ENCODE data around the gene SLC25A21. TPM values are rescaled to one million over a fixed set of nuclear protein-coding genes. Genes with fewer than 3 reads are reported as not detected.
"Not testable (repeated sequence)": the region's sequence is repeated elsewhere in the genome, so short reads cannot be mapped to it uniquely, and the experiment has no call there.

SLC25A21 gene
- total RNA-seq, 2 donors from 2014 or later = not detected

- Mint-ChIP-seq H3K9me3 (peaks cover 18% of the 10 kb centered on the region), H3K27ac (no peak overlapping the region), H3K4me1 (no peaks in the 10 kb centered on the region), H3K4me3 (no peak overlapping the region), H3K36me3 (ENCODE audit: low read depth) (no peaks in the 10 kb centered on the region), H3K27me3 (no peaks in the 10 kb centered on the region)
- no peak for ATAC-seq (replicated peaks)
These were observed 292.1 kb downstream of the SLC25A21 start for GRCh38 chr14:36880276-36880675.

- no peak overlapping the region for H3K4me3 Mint-ChIP-seq
- H3K27ac Mint-ChIP-seq = no peak overlapping the region
- ATAC-seq (replicated peaks) = no peak
- no peaks in the 10 kb centered on the region for H3K4me1 Mint-ChIP-seq
- no peaks in the 10 kb centered on the region for H3K27me3 Mint-ChIP-seq
- H3K9me3 Mint-ChIP-seq = peaks cover 18% of the 10 kb centered on the region
- H3K36me3 Mint-ChIP-seq (ENCODE audit: low read depth) = no peaks in the 10 kb centered on the region
These were observed 292.8 kb downstream of the SLC25A21 start for GRCh38 chr14:36879558-36879957.

- H3K36me3 Mint-ChIP-seq (ENCODE audit: low read depth) = no peaks in the 10 kb centered on the region
- no peak for ATAC-seq (replicated peaks)
- H3K4me3 Mint-ChIP-seq = no peak overlapping the region
- H3K27me3 Mint-ChIP-seq = no peaks in the 10 kb centered on the region
- H3K4me1 Mint-ChIP-seq = no peaks in the 10 kb centered on the region
- H3K9me3 Mint-ChIP-seq = peaks cover 7% of the 10 kb centered on the region
- H3K27ac Mint-ChIP-seq = no peak overlapping the region
These were observed 297.8 kb downstream of the SLC25A21 start for GRCh38 chr14:36874396-36875138.

- no peaks in the 10 kb centered on the region for H3K4me1 Mint-ChIP-seq
- H3K4me3 Mint-ChIP-seq = no peak overlapping the region
- H3K36me3 Mint-ChIP-seq (ENCODE audit: low read depth) = no peaks in the 10 kb centered on the region
- peaks cover 7% of the 10 kb centered on the region for H3K9me3 Mint-ChIP-seq
- H3K27me3 Mint-ChIP-seq = no peaks in the 10 kb centered on the region
- no peak for ATAC-seq (replicated peaks)
- no peak overlapping the region for H3K27ac Mint-ChIP-seq
These were observed 301.6 kb downstream of the SLC25A21 start for GRCh38 chr14:36870776-36871175.

- Mint-ChIP-seq H3K4me1 (no peaks in the 10 kb centered on the region), H3K4me3 (no peak overlapping the region), H3K9me3 (peaks cover 7% of the 10 kb centered on the region), H3K27me3 (no peaks in the 10 kb centered on the region), H3K36me3 (ENCODE audit: low read depth) (no peaks in the 10 kb centered on the region), H3K27ac (no peak overlapping the region)
- no peak for ATAC-seq (replicated peaks)
These were observed 303.3 kb downstream of the SLC25A21 start for GRCh38 chr14:36869125-36869524.

- peaks cover 4% of the 10 kb centered on the region for H3K9me3 Mint-ChIP-seq
These were observed 305.5 kb downstream of the SLC25A21 start for GRCh38 chr14:36866867-36867266.

GRCh38 chr14:36863271-36863670, 309.1 kb downstream of the SLC25A21 start:
- no peak for ATAC-seq (replicated peaks)
- no peaks in the 10 kb centered on the region for H3K4me1 Mint-ChIP-seq
- H3K36me3 Mint-ChIP-seq (ENCODE audit: low read depth) = no peaks in the 10 kb centered on the region
- H3K4me3 Mint-ChIP-seq = no peak overlapping the region
- H3K27me3 Mint-ChIP-seq = no peaks in the 10 kb centered on the region
- no peak overlapping the region for H3K27ac Mint-ChIP-seq
- H3K9me3 Mint-ChIP-seq = peaks cover 4% of the 10 kb centered on the region

More at GRCh38 chr14:36866867-36867266, 305.5 kb downstream of the SLC25A21 start:
- ATAC-seq (replicated peaks) = no peak
- no peaks in the 10 kb centered on the region for H3K27me3 Mint-ChIP-seq
- H3K4me3 Mint-ChIP-seq = no peak overlapping the region
- no peaks in the 10 kb centered on the region for H3K4me1 Mint-ChIP-seq
- no peaks in the 10 kb centered on the region for H3K36me3 Mint-ChIP-seq (ENCODE audit: low read depth)
- H3K27ac Mint-ChIP-seq = no peak overlapping the region

- not testable (repeated sequence) for H3K9me3 Mint-ChIP-seq; H3K4me3 Mint-ChIP-seq; H3K27ac Mint-ChIP-seq; H3K36me3 Mint-ChIP-seq (ENCODE audit: low read depth); ATAC-seq (replicated peaks); H3K4me1 Mint-ChIP-seq; H3K27me3 Mint-ChIP-seq
These were observed 310.2 kb downstream of the SLC25A21 start for GRCh38 chr14:36862237-36862636.

GRCh38 chr14:36860831-36861230, 311.6 kb downstream of the SLC25A21 start:
- Mint-ChIP-seq H3K27me3 (no peaks in the 10 kb centered on the region), H3K9me3 (no peaks in the 10 kb centered on the region), H3K4me1 (no peaks in the 10 kb centered on the region), H3K27ac (no peak overlapping the region), H3K36me3 (ENCODE audit: low read depth) (no peaks in the 10 kb centered on the region), H3K4me3 (no peak overlapping the region)
- no peak for ATAC-seq (replicated peaks)

GRCh38 chr14:36859119-36859518, 313.3 kb downstream of the SLC25A21 start:
- no peak overlapping the region for H3K27ac Mint-ChIP-seq

GRCh38 chr14:36857842-36858445, 314.5 kb downstream of the SLC25A21 start:
- H3K9me3 Mint-ChIP-seq = no peaks in the 10 kb centered on the region
- no peak overlapping the region for H3K4me3 Mint-ChIP-seq
- no peak overlapping the region for H3K27ac Mint-ChIP-seq
- H3K36me3 Mint-ChIP-seq (ENCODE audit: low read depth) = no peaks in the 10 kb centered on the region
- ATAC-seq (replicated peaks) = no peak
- no peaks in the 10 kb centered on the region for H3K27me3 Mint-ChIP-seq
- no peaks in the 10 kb centered on the region for H3K4me1 Mint-ChIP-seq

More at GRCh38 chr14:36859119-36859518, 313.3 kb downstream of the SLC25A21 start:
- Mint-ChIP-seq H3K36me3 (ENCODE audit: low read depth) (no peaks in the 10 kb centered on the region), H3K27me3 (no peaks in the 10 kb centered on the region), H3K4me3 (no peak overlapping the region), H3K4me1 (no peaks in the 10 kb centered on the region), H3K9me3 (no peaks in the 10 kb centered on the region)
- ATAC-seq (replicated peaks) = no peak

GRCh38 chr14:36857136-36857535, 315.3 kb downstream of the SLC25A21 start:
- no peaks in the 10 kb centered on the region for H3K27me3 Mint-ChIP-seq
- H3K4me1 Mint-ChIP-seq = no peaks in the 10 kb centered on the region
- no peaks in the 10 kb centered on the region for H3K36me3 Mint-ChIP-seq (ENCODE audit: low read depth)
- no peaks in the 10 kb centered on the region for H3K9me3 Mint-ChIP-seq
- no peak overlapping the region for H3K27ac Mint-ChIP-seq
- ATAC-seq (replicated peaks) = no peak
- H3K4me3 Mint-ChIP-seq = no peak overlapping the region

GRCh38 chr14:36856095-36856878, 316.1 kb downstream of the SLC25A21 start:
- Mint-ChIP-seq H3K4me1 (no peaks in the 10 kb centered on the region), H3K4me3 (no peak overlapping the region), H3K27ac (no peak overlapping the region), H3K9me3 (no peaks in the 10 kb centered on the region), H3K36me3 (ENCODE audit: low read depth) (no peaks in the 10 kb centered on the region), H3K27me3 (no peaks in the 10 kb centered on the region)
- ATAC-seq (replicated peaks) = no peak

GRCh38 chr14:36855396-36855795, 317.0 kb downstream of the SLC25A21 start:
- Mint-ChIP-seq H3K4me1 (no peaks in the 10 kb centered on the region), H3K9me3 (peaks cover 6% of the 10 kb centered on the region), H3K4me3 (no peak overlapping the region), H3K36me3 (ENCODE audit: low read depth) (no peaks in the 10 kb centered on the region), H3K27ac (no peak overlapping the region), H3K27me3 (no peaks in the 10 kb centered on the region)
- no peak for ATAC-seq (replicated peaks)

Measured in activated T-helper 17 cell treated with anti-CD3 and anti-CD28 coated beads, Interleukin-2, amount 50 U/mL, for 72 hours (primary cell).